GM12892 (cell line): Measurements from ENCODE around the gene ANO7.

ENCODE experiments used
- POLR2A ChIP-seq: IDR thresholded peaks from 2 replicates; pipeline ENCODE4 v1.6.1; 2011; ENCODE audit warnings: low read depth, low read length, control low read depth
- POLR2AphosphoS5 ChIP-seq: IDR thresholded peaks from 2 replicates; pipeline ENCODE4 v1.6.1; 2011; ENCODE audit warnings: low read depth, low read length, control low read depth

DNA sequence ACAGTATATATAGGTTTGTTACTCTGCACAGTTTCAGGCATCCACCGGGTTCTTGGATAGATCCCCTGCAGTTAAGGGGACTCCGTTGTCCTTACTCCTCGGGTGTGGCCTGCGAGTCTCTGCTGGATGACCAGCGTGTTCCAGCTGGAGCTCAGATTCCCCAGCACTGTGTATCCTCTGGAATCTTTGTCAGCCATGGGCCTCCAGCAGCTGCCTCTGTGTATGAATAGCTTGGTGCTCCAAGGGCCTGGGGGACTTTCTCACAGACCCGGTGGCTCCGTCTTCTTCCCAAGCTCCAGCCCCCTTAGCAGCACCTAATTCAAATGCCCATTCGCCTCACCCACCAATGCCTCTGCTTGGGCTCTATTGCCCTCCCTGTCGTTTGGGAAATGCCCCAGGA is 6.3 kb downstream of the ANO7 start:
- TF ChIP-seq POLR2A (no peak), POLR2AphosphoS5 (no peak)
